H9 (cell line): ENCODE data around the gene DYTN. TPM values are rescaled to one million over a fixed set of nuclear protein-coding genes. Genes with fewer than 3 reads are reported as not detected.

Source experiments
- DNase-seq: peaks from one replicate; pipeline ENCODE4 v3.0.0-alpha.2; 2017
- H2AFZ ChIP-seq: one replicate; pipeline ENCODE4 v1.6.1; 2013; ENCODE audit warnings: mild to moderate bottlenecking, low read length, control low read depth, moderate library complexity
- H2AK5ac ChIP-seq: 2 replicates; pipeline ENCODE4 v1.6.1; 2013; ENCODE audit warnings: low read length, control low read depth, mixed read lengths; ENCODE audit not compliant: insufficient read length
- H2BK120ac ChIP-seq: one replicate; pipeline ENCODE4 v1.6.1; 2013; ENCODE audit warnings: low read depth, mild to moderate bottlenecking, low read length, control low read depth, inconsistent platforms; ENCODE audit not compliant: poor library complexity, severe bottlenecking
- H2BK12ac ChIP-seq: 2 replicates; pipeline ENCODE4 v1.6.1; 2013; ENCODE audit warnings: low read length, control low read depth, mixed read lengths, low read depth; ENCODE audit not compliant: insufficient read length
- H2BK15ac ChIP-seq: 2 replicates; pipeline ENCODE4 v1.6.1; 2013; ENCODE audit warnings: low read depth, low read length, control low read depth
- H2BK20ac ChIP-seq: one replicate; pipeline ENCODE4 v1.6.1; 2013; ENCODE audit warnings: low read depth, mild to moderate bottlenecking, low read length, control low read depth, inconsistent platforms; ENCODE audit not compliant: poor library complexity, severe bottlenecking
- H2BK5ac ChIP-seq: 2 replicates; pipeline ENCODE4 v1.6.1; 2013; ENCODE audit warnings: low read length, control low read depth, mixed read lengths; ENCODE audit not compliant: insufficient read length
- H3K14ac ChIP-seq: 2 replicates; pipeline ENCODE4 v1.6.1; 2013; ENCODE audit warnings: low read length, control low read depth; ENCODE audit not compliant: insufficient read depth
- H3K18ac ChIP-seq: 2 replicates; pipeline ENCODE4 v1.6.1; 2013; ENCODE audit warnings: low read depth, mild to moderate bottlenecking, mixed read lengths, low read length, control low read depth; ENCODE audit not compliant: insufficient read length
- H3K23ac ChIP-seq: 2 replicates; pipeline ENCODE4 v1.6.1; 2013; ENCODE audit warnings: low read length, control low read depth, mixed read lengths, low read depth; ENCODE audit not compliant: insufficient read length
- H3K23me2 ChIP-seq: 2 replicates; pipeline ENCODE4 v1.6.1; 2013; ENCODE audit warnings: low read depth, mild to moderate bottlenecking, mixed read lengths, low read length, control low read depth; ENCODE audit not compliant: insufficient read length, poor library complexity, severe bottlenecking
- H3K27ac ChIP-seq: 2 replicates; pipeline ENCODE4 v1.5.1; 2013; ENCODE audit warnings: low read length, control low read depth, mixed read lengths, low read depth; ENCODE audit not compliant: insufficient read length
- H3K27me3 ChIP-seq: 2 replicates; pipeline ENCODE4 v1.6.1; 2013; ENCODE audit warnings: low read length, control low read depth, inconsistent platforms; ENCODE audit not compliant: insufficient read depth
- H3K4ac ChIP-seq: 2 replicates; pipeline ENCODE4 v1.6.1; 2013; ENCODE audit warnings: low read depth, mild to moderate bottlenecking, control low read depth, inconsistent platforms, low read length, moderate library complexity
- H3K4me1 ChIP-seq: 2 replicates; pipeline ENCODE4 v1.6.1; 2013; ENCODE audit warnings: low read length, control low read depth, inconsistent platforms; ENCODE audit not compliant: insufficient read depth
- H3K4me2 ChIP-seq: 2 replicates; pipeline ENCODE4 v1.6.1; 2013; ENCODE audit warnings: low read length, control low read depth, mixed read lengths; ENCODE audit not compliant: insufficient read length, insufficient read depth
- H3K56ac ChIP-seq: 2 replicates; pipeline ENCODE4 v1.6.1; 2013; ENCODE audit warnings: low read depth, mild to moderate bottlenecking, mixed read lengths, low read length, control low read depth; ENCODE audit not compliant: insufficient read length
- H3K79me1 ChIP-seq: 2 replicates; pipeline ENCODE4 v1.6.1; 2013; ENCODE audit warnings: low read depth, mild to moderate bottlenecking, moderate library complexity, low read length, control low read depth, inconsistent platforms; ENCODE audit not compliant: insufficient read depth, poor library complexity, severe bottlenecking
- H3K79me2 ChIP-seq: 2 replicates; pipeline ENCODE4 v1.6.1; 2013; ENCODE audit warnings: low read length, control low read depth, inconsistent platforms; ENCODE audit not compliant: insufficient read depth
- H3K9ac ChIP-seq: 2 replicates; pipeline ENCODE4 v1.6.1; 2013; ENCODE audit warnings: low read length, control low read depth, mixed read lengths; ENCODE audit not compliant: insufficient read length; ENCODE audit errors: extremely low read depth
- H3K9me3 ChIP-seq: one replicate; pipeline ENCODE4 v1.6.1; 2013; ENCODE audit warnings: low read depth, low read length, inconsistent platforms; ENCODE audit not compliant: control insufficient read depth
- H3T11ph ChIP-seq: one replicate; pipeline ENCODE4 v1.6.1; 2013; ENCODE audit warnings: mild to moderate bottlenecking, low read length, control low read depth, inconsistent platforms
- H4K20me1 ChIP-seq: one replicate; pipeline ENCODE4 v1.6.1; 2013; ENCODE audit not compliant: control insufficient read depth, insufficient read length, insufficient read depth
- H4K5ac ChIP-seq: 2 replicates; pipeline ENCODE4 v1.6.1; 2013; ENCODE audit warnings: low read depth, mild to moderate bottlenecking, mixed read lengths, low read length, control low read depth; ENCODE audit not compliant: insufficient read length
- H4K8ac ChIP-seq: replicated peaks from 2 replicates; pipeline ENCODE4 v1.6.1; 2013; ENCODE audit warnings: low read length, control low read depth, mixed read lengths, low read depth; ENCODE audit not compliant: insufficient read length
- H4K91ac ChIP-seq: 2 replicates; pipeline ENCODE4 v1.6.1; 2013; ENCODE audit warnings: low read depth, mild to moderate bottlenecking, moderate library complexity, mixed read lengths, low read length, control low read depth; ENCODE audit not compliant: insufficient read length
- H3K27ac Mint-ChIP-seq, 3 experiments: 2 replicates in 2 of 3; 3 replicates in 1 of 3; pipeline ENCODE4 v1.8.0; 2020 to 2021; ENCODE audit warnings: mixed read lengths in 3 of 3, mild to moderate bottlenecking in 1 of 3, moderate library complexity in 1 of 3
- H3K27me3 Mint-ChIP-seq: 2 replicates; pipeline ENCODE4 v1.8.0; 2021; ENCODE audit warnings: low read depth, mild to moderate bottlenecking, moderate library complexity, mixed read lengths
- H3K36me3 Mint-ChIP-seq, 3 experiments: 2 replicates in 2 of 3; 3 replicates in 1 of 3; pipeline ENCODE4 v1.8.0; 2020 to 2021; ENCODE audit warnings: low read depth in 3 of 3, mixed read lengths in 3 of 3; ENCODE audit not compliant: insufficient read depth in 1 of 3
- H3K4me1 Mint-ChIP-seq, 2 experiments: 2 replicates each; pipeline ENCODE4 v1.8.0; 2020; ENCODE audit warnings: mixed read lengths in 2 of 2
- H3K4me3 Mint-ChIP-seq, 2 experiments: 2 replicates in 1 of 2; 3 replicates in 1 of 2; pipeline ENCODE4 v1.8.0; 2020 to 2021; ENCODE audit warnings: mild to moderate bottlenecking in 2 of 2, mixed read lengths in 2 of 2, moderate library complexity in 1 of 2
- H3K9me3 Mint-ChIP-seq, 2 experiments: 2 replicates in 1 of 2; 3 replicates in 1 of 2; pipeline ENCODE4 v1.8.0; 2020; ENCODE audit warnings: mild to moderate bottlenecking in 2 of 2, mixed read lengths in 2 of 2, moderate library complexity in 1 of 2
- WGBS: extraction: QIAGEN DNeasy Blood & Tissue Kit; methylation state at CpG from one replicate; pipeline ENCODE4 v1.1.7; 2013; ENCODE audit warnings: missing lambda C conversion rate, low lambda C conversion rate, mixed read lengths; ENCODE audit not compliant: insufficient read length; ENCODE audit errors: extremely low coverage; 5-methylcytosine and 5-hydroxymethylcytosine counted together
- total RNA-seq: library from RNA; stranded (reverse); gene quantifications from 2 replicates; pipeline ENCODE4 v1.2.1, GENCODE V29; 2021
- TF ChIP-seq, protein P1 (sequence below): fragments of 200-600 bp; sonication (generic); conservative IDR thresholded peaks from 3 replicates; pipeline ENCODE4 v1.8.0; 2021; ENCODE audit warnings: antibody characterized with exemption, mild to moderate bottlenecking

Gene DYTN
- total RNA-seq, 1 experiment from 2014 or later, result not detected

DNA sequence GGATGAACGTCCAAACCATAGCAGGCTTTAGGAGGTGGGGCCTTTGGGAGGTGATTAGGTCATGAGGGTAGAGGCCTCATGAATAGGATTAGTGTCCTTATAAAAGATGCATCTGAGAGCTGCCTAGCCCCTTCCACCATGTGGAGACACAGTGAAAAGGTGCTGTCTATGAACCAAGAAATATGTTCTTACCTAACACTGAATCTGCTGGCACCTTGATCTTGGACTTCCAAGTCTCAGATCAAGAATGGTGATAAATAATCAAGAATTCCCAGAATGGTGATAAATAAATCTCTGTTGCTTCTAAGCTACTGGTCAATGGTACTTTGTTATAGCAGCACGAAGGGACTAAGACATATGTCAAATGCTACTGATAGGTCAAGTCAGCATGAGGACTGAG lies 15.1 kb upstream of the DYTN start:
- H3K18ac ChIP-seq, result no peak overlapping the region
- H3K4me1 Mint-ChIP-seq, result no peaks in the 10 kb centered on the region

More for the DNA sequence above, 15.1 kb upstream of the DYTN start:
- Mint-ChIP-seq H3K4me3 (no peak overlapping the region), H3K9me3 (peaks cover 0 to 3% of the 10 kb centered on the region in 2 experiments; a peak in 3 of 5 replicates), H3K27ac (no peak overlapping the region), H3K27me3 (peaks cover 3% of the 10 kb centered on the region), H3K36me3 (no peaks in the 10 kb centered on the region)
- Histone ChIP-seq H2BK5ac (no peak overlapping the region), H4K20me1 (no peaks in the 10 kb centered on the region), H3K27ac (no peak overlapping the region), H2AFZ (no peak overlapping the region), H4K5ac (no peak overlapping the region), H3K14ac (no peak overlapping the region), H3K4me2 (no peak overlapping the region), H3T11ph (no peak overlapping the region), H3K79me1 (no peaks in the 10 kb centered on the region), H3K9ac (no peak overlapping the region), H3K4ac (no peak overlapping the region), H3K9me3 (no peaks in the 10 kb centered on the region), H4K91ac (no peak overlapping the region), H3K27me3 (no peaks in the 10 kb centered on the region), H4K8ac (no peak overlapping the region), H3K79me2 (no peaks in the 10 kb centered on the region), H3K23ac (no peak overlapping the region), H2BK15ac (no peak overlapping the region), H3K56ac (no peak overlapping the region), H2BK120ac (no peak overlapping the region), H2BK20ac (no peak overlapping the region), H3K23me2 (no peaks in the 10 kb centered on the region), H3K4me1 (no peaks in the 10 kb centered on the region), H2AK5ac (no peak overlapping the region), H2BK12ac (no peak overlapping the region)
- WGBS, result no CpG with 5 or more reads among the region's 2 CpGs
- no peak for DNase-seq
- TF ChIP-seq, protein P1, sequence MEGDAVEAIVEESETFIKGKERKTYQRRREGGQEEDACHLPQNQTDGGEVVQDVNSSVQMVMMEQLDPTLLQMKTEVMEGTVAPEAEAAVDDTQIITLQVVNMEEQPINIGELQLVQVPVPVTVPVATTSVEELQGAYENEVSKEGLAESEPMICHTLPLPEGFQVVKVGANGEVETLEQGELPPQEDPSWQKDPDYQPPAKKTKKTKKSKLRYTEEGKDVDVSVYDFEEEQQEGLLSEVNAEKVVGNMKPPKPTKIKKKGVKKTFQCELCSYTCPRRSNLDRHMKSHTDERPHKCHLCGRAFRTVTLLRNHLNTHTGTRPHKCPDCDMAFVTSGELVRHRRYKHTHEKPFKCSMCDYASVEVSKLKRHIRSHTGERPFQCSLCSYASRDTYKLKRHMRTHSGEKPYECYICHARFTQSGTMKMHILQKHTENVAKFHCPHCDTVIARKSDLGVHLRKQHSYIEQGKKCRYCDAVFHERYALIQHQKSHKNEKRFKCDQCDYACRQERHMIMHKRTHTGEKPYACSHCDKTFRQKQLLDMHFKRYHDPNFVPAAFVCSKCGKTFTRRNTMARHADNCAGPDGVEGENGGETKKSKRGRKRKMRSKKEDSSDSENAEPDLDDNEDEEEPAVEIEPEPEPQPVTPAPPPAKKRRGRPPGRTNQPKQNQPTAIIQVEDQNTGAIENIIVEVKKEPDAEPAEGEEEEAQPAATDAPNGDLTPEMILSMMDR, result no peak
